Measurements from ENCODE around the gene HIPK4. TPM values are rescaled to one million over a fixed set of nuclear protein-coding genes. Genes with fewer than 3 reads are reported as not detected.

HIPK4 gene
- polyA plus RNA-seq, 1 donor = 1.6 TPM

GRCh38 chr19:40365613-40366401, 24.2 kb downstream of the HIPK4 start:
- DNase-seq = peak; percentile 77

GRCh38 chr19:40365010-40365409, 25.0 kb downstream of the HIPK4 start:
- DNase-seq = no peak

- DNase-seq = no peak
Observed at GRCh38 chr19:40363069-40363468, 26.9 kb downstream of the HIPK4 start.

- DNase-seq = no peak
Observed at GRCh38 chr19:40362160-40362559, 27.8 kb downstream of the HIPK4 start.

- no peak for DNase-seq
Observed at GRCh38 chr19:40360708-40361241, 29.2 kb downstream of the HIPK4 start.

GRCh38 chr19:40360020-40360707, 29.8 kb downstream of the HIPK4 start:
- DNase-seq = no peak

- DNase-seq = no peak
Observed at GRCh38 chr19:40358773-40359172, 31.2 kb downstream of the HIPK4 start.

GRCh38 chr19:40357640-40358039, 32.3 kb downstream of the HIPK4 start:
- no peak for DNase-seq

- no peak for DNase-seq
Observed at GRCh38 chr19:40356681-40357595, 33.0 kb downstream of the HIPK4 start.

GRCh38 chr19:40355975-40356680, 33.9 kb downstream of the HIPK4 start:
- DNase-seq = no peak

GRCh38 chr19:40348961-40349507, 40.9 kb downstream of the HIPK4 start:
- DNase-seq = peak; percentile 23

GRCh38 chr19:40348125-40348913, 41.7 kb downstream of the HIPK4 start, which contains the start of the genes C19orf47 and PLD3:
Gene C19orf47, minus strand, starts transcription at chr19:40348397. Its CDS starts 6,540 bp downstream, at chr19:40341857.
Gene PLD3, plus strand, starts transcription at chr19:40348695. Its CDS starts 17,789 bp downstream, at chr19:40366484.
- peak; percentile 99 for DNase-seq

GRCh38 chr19:40344422-40344821, 45.6 kb downstream of the HIPK4 start:
- no peak for DNase-seq

- no peak for DNase-seq
Observed at GRCh38 chr19:40342644-40343311, 47.2 kb downstream of the HIPK4 start.

- peak; percentile 49 for DNase-seq
Observed at GRCh38 chr19:40341601-40342482, 48.1 kb downstream of the HIPK4 start.

- DNase-seq = no peak
Observed at GRCh38 chr19:40339018-40339728, 50.8 kb downstream of the HIPK4 start.

- DNase-seq = no peak
Observed at GRCh38 chr19:40337594-40337993, 52.4 kb downstream of the HIPK4 start.

GRCh38 chr19:40337107-40337506, 52.9 kb downstream of the HIPK4 start:
- no peak for DNase-seq
